IMR-90 (cell line): ENCODE data around the gene UMODL1. TPM values are rescaled to one million over a fixed set of nuclear protein-coding genes. Genes with fewer than 3 reads are reported as not detected.

Experiments
- ATAC-seq: fragments of 200-7000 bp; cut with Tn5 transposase; 2 replicates; pipeline ENCODE4 v1.9.1; 2020; ENCODE audit warnings: low read depth, mild to moderate bottlenecking, moderate library complexity
- BruUV-seq: library from RNA; stranded (reverse); fragments of 400-500 nt; replicated peaks from 2 replicates; lab custom pipeline; 2021; lab: Mats Ljungman, UMichigan
- CTCF ChIA-PET: fragments of 300-600 bp; formaldehyde crosslinking; extraction: SDS; loops from one replicate; lab custom pipeline; 2021; ENCODE audit warnings: antibody characterized with exemption; lab: Yijun Ruan, JAX
- POLR2A ChIA-PET: fragments of 300-600 bp; sonication (Branson Sonifier 250); formaldehyde crosslinking; loops from one replicate; lab custom pipeline; 2022; ENCODE audit warnings: antibody characterized with exemption; ENCODE audit not compliant: unreplicated experiment; lab: Charles Lee
- DNase-seq: peaks from one replicate; pipeline ENCODE4 v3.0.0; 2013
- H2AFZ ChIP-seq: replicated peaks from 2 replicates; pipeline ENCODE3; 2013; ENCODE audit warnings: low read length, mild to moderate bottlenecking; ENCODE audit not compliant: poor library complexity
- H2AK5ac ChIP-seq: 2 replicates; pipeline ENCODE4 v1.6.1; 2013; ENCODE audit warnings: low read depth, low read length, inconsistent platforms
- H2AK9ac ChIP-seq: replicated peaks from 2 replicates; pipeline ENCODE3; 2013; ENCODE audit warnings: mild to moderate bottlenecking, low read depth, low read length, moderate library complexity; ENCODE audit not compliant: poor library complexity
- H2BK120ac ChIP-seq: 2 replicates; pipeline ENCODE4 v1.6.1; 2013; ENCODE audit warnings: low read depth, low read length, inconsistent platforms
- H2BK15ac ChIP-seq: 3 replicates; pipeline ENCODE4 v1.6.1; 2013; ENCODE audit warnings: low read depth, low read length, inconsistent platforms
- H2BK20ac ChIP-seq: 2 replicates; pipeline ENCODE4 v1.6.1; 2013; ENCODE audit warnings: low read depth, mild to moderate bottlenecking, inconsistent platforms, low read length, moderate library complexity
- H2BK5ac ChIP-seq: 2 replicates; pipeline ENCODE4 v1.6.1; 2013; ENCODE audit warnings: mild to moderate bottlenecking, low read depth, low read length, inconsistent platforms; ENCODE audit not compliant: poor library complexity, severe bottlenecking
- H3K14ac ChIP-seq: replicated peaks from 2 replicates; pipeline ENCODE4 v1.6.1; 2013; ENCODE audit warnings: low read depth, low read length, inconsistent platforms
- H3K18ac ChIP-seq: 2 replicates; pipeline ENCODE4 v1.6.1; 2013; ENCODE audit warnings: low read depth, low read length, control low read depth
- H3K23ac ChIP-seq: 2 replicates; pipeline ENCODE4 v1.6.1; 2013; ENCODE audit warnings: low read depth, low read length, inconsistent platforms
- H3K27ac ChIP-seq: 2 replicates; pipeline ENCODE4 v1.5.1; 2013; ENCODE audit warnings: mild to moderate bottlenecking, control low read depth, low read length; ENCODE audit not compliant: insufficient read depth
- H3K27me3 ChIP-seq: 2 replicates; pipeline ENCODE4 v1.6.1; 2013; ENCODE audit warnings: low read length; ENCODE audit not compliant: control insufficient read depth, insufficient read depth
- H3K36me3 ChIP-seq: 2 replicates; pipeline ENCODE4 v1.6.1; 2013; ENCODE audit warnings: low read length, mixed read lengths; ENCODE audit not compliant: control insufficient read depth, insufficient read depth
- H3K4ac ChIP-seq: 2 replicates; pipeline ENCODE4 v1.6.1; 2013; ENCODE audit warnings: low read depth, low read length, inconsistent platforms
- H3K4me1 ChIP-seq: 2 replicates; pipeline ENCODE4 v1.6.1; 2013; ENCODE audit warnings: low read length, mixed read lengths; ENCODE audit not compliant: control insufficient read depth, insufficient read depth
- H3K4me2 ChIP-seq: 2 replicates; pipeline ENCODE4 v1.6.1; 2013; ENCODE audit warnings: low read depth, mild to moderate bottlenecking, control low read depth, low read length, moderate library complexity
- H3K4me3 ChIP-seq: 2 replicates; pipeline ENCODE4 v1.5.1; 2013; ENCODE audit warnings: low read depth, mild to moderate bottlenecking, control low read depth, low read length, moderate library complexity; ENCODE audit not compliant: insufficient read depth
- H3K56ac ChIP-seq: 2 replicates; pipeline ENCODE4 v1.6.1; 2013; ENCODE audit warnings: low read length, inconsistent platforms; ENCODE audit not compliant: insufficient read depth; ENCODE audit errors: extremely low read depth
- H3K79me1 ChIP-seq, 2 experiments: 2 replicates each; pipeline ENCODE4 v1.6.1; 2013; ENCODE audit warnings: low read length in 2 of 2, inconsistent platforms in 1 of 2, low read depth in 1 of 2
- H3K9ac ChIP-seq: 2 replicates; pipeline ENCODE4 v1.6.1; 2013; ENCODE audit warnings: low read depth, low read length, control low read depth
- H3K9me1 ChIP-seq: 2 replicates; pipeline ENCODE4 v1.6.1; 2013; ENCODE audit warnings: low read length, inconsistent platforms; ENCODE audit not compliant: insufficient read depth
- H3K9me3 ChIP-seq: 2 replicates; pipeline ENCODE4 v1.6.1; 2013; ENCODE audit warnings: low read length; ENCODE audit not compliant: control insufficient read depth, insufficient read depth
- H4K20me1 ChIP-seq: 2 replicates; pipeline ENCODE4 v1.6.1; 2013; ENCODE audit warnings: low read length, inconsistent platforms; ENCODE audit not compliant: insufficient read depth
- H4K5ac ChIP-seq: 2 replicates; pipeline ENCODE4 v1.6.1; 2013; ENCODE audit warnings: mild to moderate bottlenecking, low read depth, low read length, control low read depth
- H4K8ac ChIP-seq, 2 experiments: 2 replicates each; pipeline ENCODE4 v1.6.1; 2013; ENCODE audit warnings: low read depth in 2 of 2, low read length in 2 of 2, control low read depth in 1 of 2, inconsistent platforms in 1 of 2
- H4K91ac ChIP-seq: 2 replicates; pipeline ENCODE4 v1.6.1; 2013; ENCODE audit warnings: low read depth, low read length, inconsistent platforms; ENCODE audit not compliant: insufficient read depth
- BHLHE40 ChIP-seq: fragments of 150-350 bp; IDR thresholded peaks from 2 replicates; pipeline ENCODE4 v1.6.1; 2016; ENCODE audit warnings: mild to moderate bottlenecking, low read depth, low read length
- CEBPB ChIP-seq: IDR thresholded peaks from 2 replicates; pipeline ENCODE4 v1.6.1; 2012; ENCODE audit warnings: low read depth, low read length, improper control_type of control experiment
- CHD1 ChIP-seq: IDR thresholded peaks from 2 replicates; pipeline ENCODE4 v1.6.1; 2012; ENCODE audit warnings: low read depth, low read length, improper control_type of control experiment
- ELK1 ChIP-seq: fragments of 150-350 bp; IDR thresholded peaks from 2 replicates; pipeline ENCODE4 v1.6.1; 2016; ENCODE audit warnings: low read depth, mild to moderate bottlenecking, low read length, moderate library complexity, borderline replicate concordance
- FOS ChIP-seq: fragments of 150-350 bp; IDR thresholded peaks from 2 replicates; pipeline ENCODE4 v1.6.1; 2016; ENCODE audit warnings: low read depth, low read length
- MAFK ChIP-seq: IDR thresholded peaks from 2 replicates; pipeline ENCODE4 v1.6.1; 2012; ENCODE audit warnings: low read depth, low read length, improper control_type of control experiment
- MAZ ChIP-seq: IDR thresholded peaks from 2 replicates; pipeline ENCODE4 v1.6.1; 2012; ENCODE audit warnings: low read depth, mild to moderate bottlenecking, low read length, improper control_type of control experiment, moderate library complexity, borderline replicate concordance
- MXI1 ChIP-seq: IDR thresholded peaks from 2 replicates; pipeline ENCODE4 v1.6.1; 2012; ENCODE audit warnings: low read depth, mild to moderate bottlenecking, low read length, moderate library complexity, borderline replicate concordance
- NFE2L2 ChIP-seq: fragments of 150-350 bp; IDR thresholded peaks from 2 replicates; pipeline ENCODE4 v1.6.1; 2016; ENCODE audit warnings: low read depth, mild to moderate bottlenecking, low read length
- POLR2A ChIP-seq: IDR thresholded peaks from 2 replicates; pipeline ENCODE4 v1.6.1; 2012; ENCODE audit warnings: mild to moderate bottlenecking, low read depth, low read length
- RAD21 ChIP-seq: IDR thresholded peaks from 2 replicates; pipeline ENCODE4 v1.6.1; 2012; ENCODE audit warnings: low read length, improper control_type of control experiment
- RCOR1 ChIP-seq: IDR thresholded peaks from 2 replicates; pipeline ENCODE4 v1.6.1; 2012; ENCODE audit warnings: mild to moderate bottlenecking, low read length, improper control_type of control experiment; ENCODE audit not compliant: insufficient replicate concordance
- RFX5 ChIP-seq: IDR thresholded peaks from 2 replicates; pipeline ENCODE4 v1.8.0; 2012; ENCODE audit warnings: low read depth, mild to moderate bottlenecking, low read length, moderate library complexity
- SMC3 ChIP-seq: fragments of 150-350 bp; IDR thresholded peaks from 2 replicates; pipeline ENCODE4 v1.6.1; 2016; ENCODE audit warnings: low read depth, mild to moderate bottlenecking, antibody characterized with exemption, low read length, moderate library complexity
- WGBS, 2 experiments: methylation state at CpG; one replicate each; pipeline versions ENCODE4 v1.1.5 to v1.1.7; 2013; ENCODE audit warnings: missing lambda C conversion rate in 2 of 2; ENCODE audit not compliant: insufficient read length in 1 of 2; ENCODE audit errors: extremely low coverage in 2 of 2; 5-methylcytosine and 5-hydroxymethylcytosine counted together
- dilution Hi-C: fragments of 300-500 bp; cut with HindIII; formaldehyde crosslinking; loops from one replicate; pipeline ENCODE4 v1.14.3; 2018; ENCODE audit warnings: low sequenced_read_pairs; ENCODE audit not compliant: unreplicated experiment
- in situ Hi-C: fragments of 300-500 bp; cut with MboI; formaldehyde crosslinking; loops from 3 replicates; pipeline ENCODE4 v1.14.3; 2019; ENCODE audit warnings: low sequenced_read_pairs, inconsistent platforms, mixed read lengths
- intact Hi-C: fragments of 100-400 bp; cut with micrococcal nuclease; formaldehyde crosslinking; loops from 2 replicates; pipeline ENCODE4 v1.10.0; 2022
- polyA plus RNA-seq, 3 experiments: library from polyadenylated mRNA; depleted of rRNA; stranded (reverse); fragments of >200 nt; gene quantifications; 2 replicates each; pipeline ENCODE4 v1.2.3, GENCODE V29; 2012; ENCODE audit warnings: low replicate concordance in 1 of 3
- total RNA-seq: library from RNA; depleted of rRNA; stranded (reverse); fragments of >200 nt; gene quantifications from 2 replicates; pipeline ENCODE4 v1.2.3, GENCODE V29; 2012
- TF ChIP-seq, protein P1 (sequence below): conservative IDR thresholded peaks from 2 replicates; pipeline ENCODE4 v1.5.1; 2012; ENCODE audit warnings: mild to moderate bottlenecking, low read depth, low read length, improper control_type of control experiment
- TF ChIP-seq, protein P2 (sequence below): fragments of 150-350 bp; IDR thresholded peaks from 2 replicates; pipeline ENCODE4 v1.6.1; 2017; ENCODE audit warnings: mild to moderate bottlenecking, antibody characterized with exemption, low read length, low read depth

Gene UMODL1
- total and polyA plus RNA-seq, 2 of the 4 experiments (the other 2 are of a cell fraction), result 0.02 TPM; not detected in 1

GRCh38 chr21:42142141-42142540 is 71.0 kb downstream of the UMODL1 start:
- ATAC-seq (no peak), DNase-seq (no peak)
- H3K4ac ChIP-seq, result no peak overlapping the region
- H2AFZ ChIP-seq, result no peak overlapping the region
- H3K4me1 ChIP-seq, result no peaks in the 10 kb centered on the region
- H3K79me1 ChIP-seq, result no peaks in the 10 kb centered on the region
- no peak overlapping the region for H2BK5ac ChIP-seq
- no peaks in the 10 kb centered on the region for H4K20me1 ChIP-seq
- H2AK5ac ChIP-seq, result no peak overlapping the region
- no peak overlapping the region for H3K4me3 ChIP-seq
- no TSS peak for BruUV-seq
- no peaks in the 10 kb centered on the region for H3K36me3 ChIP-seq
- no peak overlapping the region for H2AK9ac ChIP-seq
- 90% methylated on average over 8 of the region's 18 CpGs; no CpG with 5 or more reads in 1 of the 2 experiments for WGBS, 2 experiments
- ChIA-PET CTCF (no interaction called here), POLR2A (no interaction called here)
- in situ Hi-C loops (loop anchor here (10.0 kb wide), 1 partner anchor 433 kb away; no protein-coding TSS in a partner anchor), intact Hi-C loops (loop anchor here (10.0 kb wide), 2 partner anchors 433 to 673 kb away; no protein-coding TSS in a partner anchor), dilution Hi-C loops (no loop called here)
- no peaks in the 10 kb centered on the region for H3K9me3 ChIP-seq
- H4K8ac ChIP-seq, result no peak overlapping the region
- no peak overlapping the region for H3K4me2 ChIP-seq
- H2BK120ac ChIP-seq, result no peak overlapping the region
- H4K5ac ChIP-seq, result no peak overlapping the region
- H4K91ac ChIP-seq, result no peak overlapping the region
- no peak overlapping the region for H3K27ac ChIP-seq
- no peak overlapping the region for H3K9ac ChIP-seq
- no peak for TF ChIP-seq ELK1
- TF ChIP-seq CHD1, result no peak
- no peak for TF ChIP-seq POLR2A
- no peak for TF ChIP-seq MAFK
- TF ChIP-seq RFX5, result no peak
- TF ChIP-seq, protein P1, sequence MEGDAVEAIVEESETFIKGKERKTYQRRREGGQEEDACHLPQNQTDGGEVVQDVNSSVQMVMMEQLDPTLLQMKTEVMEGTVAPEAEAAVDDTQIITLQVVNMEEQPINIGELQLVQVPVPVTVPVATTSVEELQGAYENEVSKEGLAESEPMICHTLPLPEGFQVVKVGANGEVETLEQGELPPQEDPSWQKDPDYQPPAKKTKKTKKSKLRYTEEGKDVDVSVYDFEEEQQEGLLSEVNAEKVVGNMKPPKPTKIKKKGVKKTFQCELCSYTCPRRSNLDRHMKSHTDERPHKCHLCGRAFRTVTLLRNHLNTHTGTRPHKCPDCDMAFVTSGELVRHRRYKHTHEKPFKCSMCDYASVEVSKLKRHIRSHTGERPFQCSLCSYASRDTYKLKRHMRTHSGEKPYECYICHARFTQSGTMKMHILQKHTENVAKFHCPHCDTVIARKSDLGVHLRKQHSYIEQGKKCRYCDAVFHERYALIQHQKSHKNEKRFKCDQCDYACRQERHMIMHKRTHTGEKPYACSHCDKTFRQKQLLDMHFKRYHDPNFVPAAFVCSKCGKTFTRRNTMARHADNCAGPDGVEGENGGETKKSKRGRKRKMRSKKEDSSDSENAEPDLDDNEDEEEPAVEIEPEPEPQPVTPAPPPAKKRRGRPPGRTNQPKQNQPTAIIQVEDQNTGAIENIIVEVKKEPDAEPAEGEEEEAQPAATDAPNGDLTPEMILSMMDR, result no peak
- TF ChIP-seq RCOR1, result no peak
- no peak for TF ChIP-seq SMC3
- no peak for TF ChIP-seq NFE2L2
- TF ChIP-seq BHLHE40, result no peak
- TF ChIP-seq, protein P2, sequence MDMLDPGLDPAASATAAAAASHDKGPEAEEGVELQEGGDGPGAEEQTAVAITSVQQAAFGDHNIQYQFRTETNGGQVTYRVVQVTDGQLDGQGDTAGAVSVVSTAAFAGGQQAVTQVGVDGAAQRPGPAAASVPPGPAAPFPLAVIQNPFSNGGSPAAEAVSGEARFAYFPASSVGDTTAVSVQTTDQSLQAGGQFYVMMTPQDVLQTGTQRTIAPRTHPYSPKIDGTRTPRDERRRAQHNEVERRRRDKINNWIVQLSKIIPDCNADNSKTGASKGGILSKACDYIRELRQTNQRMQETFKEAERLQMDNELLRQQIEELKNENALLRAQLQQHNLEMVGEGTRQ, result no peak
- no peak for TF ChIP-seq MXI1
- no peak for TF ChIP-seq MAZ
- TF ChIP-seq CEBPB, result no peak
- TF ChIP-seq RAD21, result no peak
- no peak for TF ChIP-seq FOS
- no peak overlapping the region for H3K23ac ChIP-seq
- no peak overlapping the region for H3K56ac ChIP-seq
- no peak overlapping the region for H3K14ac ChIP-seq
- peaks cover 19% of the 10 kb centered on the region for H3K27me3 ChIP-seq
- no peak overlapping the region for H2BK20ac ChIP-seq
- H3K18ac ChIP-seq, result no peak overlapping the region
- no peaks in the 10 kb centered on the region for H3K9me1 ChIP-seq
- no peak overlapping the region for H2BK15ac ChIP-seq
